Ureter (tissue), 1 donor: ENCODE data around the gene SHROOM2. TPM values are rescaled to one million over a fixed set of nuclear protein-coding genes. Genes with fewer than 3 reads are reported as not detected.

Experiments
- DNase-seq: peaks from one replicate; pipeline ENCODE4 v3.0.0-alpha.2; 2020; ENCODE audit warnings: low spot score
- total RNA-seq: library from RNA; stranded (reverse); gene quantifications from one replicate; pipeline ENCODE4 v1.2.4, GENCODE V29; 2023
- donor health status: DM: yes; HTN: yes; CAD: no.

The SHROOM2 gene
- total RNA-seq, 1 donor from 2014 or later = 17.5 TPM

DNA sequence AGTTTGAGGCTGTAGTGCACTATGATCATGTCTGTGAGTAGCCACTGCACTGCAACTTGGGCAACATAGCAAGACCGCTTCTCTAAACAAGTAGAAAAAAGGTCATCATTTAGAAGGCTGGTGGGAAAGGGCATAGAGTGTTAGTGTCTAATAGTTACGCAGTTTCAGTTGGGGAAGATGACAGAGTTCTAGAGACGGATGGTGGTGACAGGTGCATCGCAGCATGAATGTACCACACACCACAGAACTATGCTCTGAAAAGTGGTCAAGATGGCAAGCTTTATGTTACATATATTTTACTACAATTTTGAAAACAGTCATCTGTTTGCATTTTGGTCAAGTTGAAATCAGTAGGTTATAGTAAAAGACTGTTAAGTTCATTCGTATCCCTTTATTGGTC, 157.2 kb downstream of the SHROOM2 start:
- no peak for DNase-seq

DNA sequence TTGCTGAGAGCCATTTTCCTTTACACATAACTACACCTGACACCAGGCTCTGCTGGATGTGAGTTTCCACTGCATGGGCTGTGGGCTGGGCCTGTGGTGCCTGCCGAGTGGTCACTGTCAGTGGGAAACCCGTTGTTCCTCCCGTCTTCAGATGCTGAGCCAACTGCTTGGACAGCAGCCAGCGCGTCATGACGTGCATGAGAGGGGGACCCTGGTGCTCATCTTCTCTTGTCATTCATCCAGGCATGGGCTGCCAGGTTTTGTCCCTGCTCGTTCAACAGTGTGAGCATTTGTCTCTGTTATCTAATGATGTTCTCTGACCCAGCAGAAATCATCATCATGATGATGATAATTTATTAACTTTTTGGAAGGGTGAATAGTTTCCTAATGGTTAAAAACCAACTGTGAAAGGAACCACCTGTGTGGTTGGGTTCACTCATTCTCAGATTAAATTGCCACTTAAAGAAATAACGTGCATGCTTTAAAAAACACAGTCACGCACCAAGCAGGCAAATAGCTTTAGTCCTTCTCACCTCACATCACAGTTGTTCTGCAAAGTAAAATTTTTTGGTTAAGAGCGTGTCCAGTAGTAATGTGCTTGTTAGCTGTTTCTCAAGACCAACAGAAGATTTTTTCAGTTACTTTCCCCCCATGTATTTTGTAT, 161.0 kb downstream of the SHROOM2 start:
- no peak for DNase-seq

- DNase-seq = no peak
Measured at GRCh38 chrX:9948406-9948805, 162.2 kb downstream of the SHROOM2 start.

- no peak for DNase-seq
Measured at GRCh38 chrX:9952300-9952699, 166.1 kb downstream of the SHROOM2 start.

GRCh38 chrX:9953396-9953795, 167.2 kb downstream of the SHROOM2 start:
- no peak for DNase-seq

GRCh38 chrX:9955506-9955905, 169.3 kb downstream of the SHROOM2 start:
- no peak for DNase-seq

DNA sequence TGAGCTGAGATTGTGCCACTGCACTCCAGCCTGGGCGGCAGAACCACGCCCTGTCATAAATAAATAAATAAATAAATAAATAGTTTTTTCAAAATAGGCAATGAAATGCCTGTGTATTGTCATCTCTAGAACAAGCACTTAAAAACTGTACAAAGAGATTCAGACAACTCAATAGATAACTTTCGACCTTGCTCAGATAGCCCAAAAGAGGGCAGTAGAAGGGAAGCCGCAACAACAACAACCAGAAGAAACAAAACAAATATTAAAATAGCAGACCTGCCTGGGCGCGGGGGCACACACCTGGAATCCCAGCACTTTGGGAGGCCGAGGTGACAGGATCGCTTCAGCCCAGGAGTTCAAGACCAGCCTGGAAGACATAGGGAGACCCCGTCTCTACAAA, 171.5 kb downstream of the SHROOM2 start:
- no peak for DNase-seq

GRCh38 chrX:9958183-9958582, 172.0 kb downstream of the SHROOM2 start:
- DNase-seq = no peak

DNA sequence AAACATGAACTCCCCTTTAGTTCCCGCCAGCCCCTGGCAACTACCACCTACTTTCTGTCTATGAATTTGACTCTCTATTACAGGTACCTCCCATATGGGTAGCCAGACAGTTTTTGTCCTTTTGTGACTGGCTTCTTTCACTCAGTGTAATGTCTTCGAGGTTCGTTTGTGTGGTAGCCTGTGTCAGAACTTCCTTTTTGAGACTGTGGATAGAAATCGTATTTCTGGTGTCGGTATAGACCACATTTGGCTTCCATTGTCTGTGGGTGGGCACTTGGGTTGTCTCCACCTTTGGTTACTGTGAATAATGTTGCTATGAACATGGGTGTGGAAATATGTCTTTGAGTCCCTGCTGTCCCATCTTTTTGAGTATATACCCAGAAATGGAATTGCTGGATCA, 175.5 kb downstream of the SHROOM2 start:
- no peak for DNase-seq

DNA sequence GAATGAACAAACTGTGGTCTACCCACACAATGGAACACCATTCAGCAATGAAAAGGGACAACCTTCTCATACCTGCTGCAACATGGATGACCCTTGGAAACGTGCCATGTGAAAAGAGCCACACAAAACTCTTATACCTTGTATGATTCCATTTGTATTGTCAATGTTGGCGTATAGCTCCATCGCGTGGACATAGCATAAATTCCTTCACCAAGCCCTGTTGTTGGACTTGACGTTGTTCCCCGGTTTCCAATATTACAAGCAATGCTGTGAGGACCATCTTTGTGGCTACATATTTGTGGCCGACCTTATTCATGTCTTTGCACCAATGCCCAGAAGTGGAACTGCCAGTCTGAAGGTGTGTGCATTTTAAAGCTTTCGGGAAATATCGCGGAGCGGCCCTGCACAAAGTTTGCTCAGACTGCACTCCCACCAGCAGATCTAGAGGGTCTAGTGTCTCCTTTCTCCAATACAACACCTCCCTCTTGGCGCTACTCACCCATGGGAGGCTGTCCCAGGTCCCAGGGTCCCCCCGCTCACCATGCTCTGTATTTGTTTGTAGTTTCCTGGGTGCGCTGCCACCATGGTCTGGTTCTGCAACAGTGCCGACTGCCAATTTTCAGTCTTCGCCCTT, 180.7 kb downstream of the SHROOM2 start, which contains the start of gene CLDN34:
TSS of gene CLDN34 (plus strand) at position 584 of the 634 bp plus-strand sequence. CDS start at position 584, 0 bp downstream.
- no peak for DNase-seq

DNA sequence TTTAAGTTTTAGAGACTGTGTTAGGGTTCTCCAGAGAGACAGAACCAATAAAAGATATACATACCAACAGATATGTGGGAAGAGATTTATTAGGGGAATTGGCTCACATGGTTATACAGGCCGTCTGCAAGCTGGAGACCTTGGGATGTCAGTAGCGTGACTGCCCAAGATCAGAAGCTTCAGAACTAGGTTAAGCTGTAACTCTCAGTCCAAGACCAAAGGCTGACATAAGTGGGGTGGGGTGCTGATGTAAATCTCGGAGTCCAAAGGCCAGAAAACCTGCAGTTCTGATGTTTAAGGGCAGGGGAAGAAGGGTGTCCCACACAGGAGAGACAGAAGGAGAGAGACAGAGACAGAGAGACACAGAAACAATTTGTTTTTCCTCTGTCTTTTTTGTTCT, 191.4 kb downstream of the SHROOM2 start:
- DNase-seq = no peak

GRCh38 chrX:9980401-9980800, 194.2 kb downstream of the SHROOM2 start:
- DNase-seq = no peak

DNA sequence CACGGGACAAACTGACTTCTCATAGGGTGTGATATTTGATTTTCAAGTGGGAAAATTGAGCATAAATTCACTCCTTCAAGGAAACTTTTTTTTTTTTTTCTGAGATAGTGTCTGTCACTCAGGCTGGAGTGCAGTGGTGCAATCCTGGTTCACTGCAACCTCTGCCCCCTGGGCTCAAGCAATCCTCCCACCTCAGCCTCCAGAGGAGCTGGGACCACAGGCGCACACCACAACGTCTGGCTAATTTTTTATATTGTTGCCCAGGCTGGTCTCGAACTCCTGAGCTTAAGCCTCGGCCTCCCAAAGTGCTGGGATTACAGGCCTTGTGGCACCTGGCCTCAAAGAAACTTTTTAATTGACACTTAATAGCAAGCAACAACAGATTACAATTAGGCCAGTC, 194.7 kb downstream of the SHROOM2 start:
- no peak for DNase-seq

DNA sequence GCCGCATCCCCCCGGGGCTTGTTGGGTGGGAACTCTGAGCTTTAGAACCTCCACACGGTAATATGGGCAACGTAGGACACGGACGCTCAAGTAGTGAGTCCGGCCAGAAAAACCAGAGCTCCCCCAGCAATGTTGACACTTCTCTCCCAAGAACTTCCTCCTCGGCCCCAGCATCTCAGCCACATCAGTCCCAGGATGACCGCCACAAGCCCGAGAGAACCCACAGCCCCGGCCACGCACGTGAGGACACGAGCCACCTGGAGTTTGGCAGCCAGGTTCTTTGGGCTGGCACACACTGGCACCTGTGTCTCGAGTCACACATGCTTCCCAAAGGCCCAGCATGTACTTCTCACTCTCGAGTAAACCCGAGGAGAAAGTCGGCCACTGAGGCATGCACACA, 197.2 kb downstream of the SHROOM2 start:
- no peak for DNase-seq

DNA sequence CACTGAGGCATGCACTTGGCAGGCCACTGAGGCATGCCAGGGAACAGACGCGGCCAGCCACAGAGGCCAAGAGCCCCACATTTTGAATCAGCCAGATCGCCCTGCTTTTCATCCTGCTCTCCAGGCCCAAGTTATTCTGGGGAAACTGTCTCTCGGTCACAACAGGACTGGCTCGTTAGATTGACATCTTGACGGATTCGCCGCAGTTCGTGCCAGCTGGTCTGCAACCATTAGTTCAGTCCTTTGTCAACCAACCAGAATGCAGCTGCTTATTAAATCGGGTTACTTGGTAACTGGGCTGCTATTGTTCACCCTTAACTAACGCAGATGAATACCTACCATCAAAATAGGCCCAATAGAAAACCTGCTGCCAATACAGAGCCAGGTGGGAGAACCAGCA, 197.6 kb downstream of the SHROOM2 start:
- DNase-seq = no peak

- no peak for DNase-seq
Measured at GRCh38 chrX:9988762-9989161, 202.5 kb downstream of the SHROOM2 start.

GRCh38 chrX:9992061-9992460, 205.8 kb downstream of the SHROOM2 start:
- DNase-seq = no peak

DNA sequence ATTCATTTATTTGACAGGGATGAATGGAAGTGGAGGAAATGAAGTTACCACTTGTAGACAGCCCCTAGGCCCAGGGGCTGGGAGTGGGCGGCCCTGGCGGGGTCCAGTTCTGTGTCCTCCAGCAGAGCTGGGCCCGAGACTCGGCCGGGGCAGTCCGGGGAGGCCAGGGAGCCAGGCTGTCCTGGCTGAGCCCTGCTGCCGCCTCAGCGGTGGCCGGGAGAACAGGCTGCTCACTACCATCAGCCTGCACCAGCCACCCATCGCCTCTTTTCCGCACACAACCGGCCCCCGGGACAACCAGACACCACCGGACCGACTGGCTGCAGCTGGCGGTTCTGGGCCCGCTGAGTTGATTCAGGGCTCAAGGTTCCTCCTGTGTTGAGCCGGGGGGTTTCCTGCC, 206.5 kb downstream of the SHROOM2 start:
- no peak for DNase-seq

- DNase-seq = peak; percentile 77
Measured at GRCh38 chrX:9995855-9996339, 209.7 kb downstream of the SHROOM2 start.

DNA sequence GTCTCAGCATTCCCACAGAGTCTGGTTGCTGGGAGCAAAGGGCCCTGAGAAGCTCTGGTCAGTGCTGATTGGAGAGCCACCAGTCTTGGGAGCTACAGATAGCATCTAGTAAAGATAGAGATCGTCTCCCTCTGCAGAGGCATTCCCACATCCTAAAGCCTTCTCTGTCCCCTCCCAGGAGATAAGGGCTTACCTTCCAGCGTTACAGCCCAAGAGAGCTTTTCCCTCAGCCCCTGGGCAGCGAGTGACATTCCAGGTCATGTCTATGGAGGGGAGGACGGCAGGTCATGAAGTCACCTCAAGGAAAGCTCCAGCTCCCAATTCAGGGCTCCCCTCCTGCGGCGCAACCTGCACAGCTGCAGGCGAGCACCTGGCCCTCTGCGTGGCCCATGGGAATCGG, 210.8 kb downstream of the SHROOM2 start:
- DNase-seq = no peak

DNA sequence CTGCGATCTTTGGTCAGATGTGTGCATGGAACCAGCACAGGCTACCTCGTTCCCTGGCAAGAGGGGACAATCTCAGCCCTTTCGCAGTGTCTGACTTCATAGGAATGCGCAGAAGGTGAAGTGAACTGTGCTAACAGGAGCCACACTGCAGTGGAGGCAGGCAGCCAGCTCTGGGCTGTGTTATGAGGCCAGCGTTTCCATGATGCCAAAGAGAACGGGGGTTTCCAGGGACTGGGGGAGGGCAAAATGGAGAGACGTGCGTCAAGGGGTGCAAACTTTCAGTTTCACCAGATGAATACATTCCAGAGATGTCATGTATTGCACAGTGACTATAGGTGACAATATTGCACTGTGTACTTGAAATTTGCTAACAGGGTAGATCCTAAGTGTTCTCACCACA, 211.3 kb downstream of the SHROOM2 start:
- DNase-seq = no peak
